GM12891 (cell line): ENCODE measurements around the gene MBNL3. TPM values are rescaled to one million over a fixed set of nuclear protein-coding genes. Genes with fewer than 3 reads are reported as not detected.

Source experiments
- DNase-seq: peaks from one replicate; pipeline ENCODE4 v3.0.0; 2011; ENCODE audit warnings: low spot score; ENCODE audit not compliant: insufficient read length
- FAIRE-seq: peaks from 2 replicates; lab custom pipeline; 2011; peaks lifted over from hg19 to GRCh38; lab: Jason Lieb, UNC
- PAX5 ChIP-seq: IDR thresholded peaks from 2 replicates; pipeline ENCODE4 v1.6.1; 2011; ENCODE audit warnings: low read length, moderate library complexity, mild to moderate bottlenecking; ENCODE audit not compliant: insufficient read depth, severe bottlenecking
- POLR2A ChIP-seq: IDR thresholded peaks from 2 replicates; pipeline ENCODE4 v1.6.1; 2011; ENCODE audit warnings: low read depth, low read length, control low read depth
- POLR2AphosphoS5 ChIP-seq: IDR thresholded peaks from 2 replicates; pipeline ENCODE4 v1.6.1; 2011; ENCODE audit warnings: low read depth, low read length, control low read depth
- POU2F2 ChIP-seq: IDR thresholded peaks from 2 replicates; pipeline ENCODE4 v1.6.1; 2011; ENCODE audit warnings: low read depth, mild to moderate bottlenecking, control low read depth, low read length, moderate library complexity
- SPI1 ChIP-seq: IDR thresholded peaks from 2 replicates; pipeline ENCODE4 v1.6.1; 2011; ENCODE audit warnings: low read depth, low read length, control low read depth
- TAF1 ChIP-seq: IDR thresholded peaks from 2 replicates; pipeline ENCODE4 v1.6.1; 2011; ENCODE audit warnings: low read depth, low read length, control low read depth
- polyA plus RNA-seq: library from polyadenylated mRNA; unstranded; fragments of >200 nt; gene quantifications from one replicate; pipeline ENCODE4 v1.2.1, GENCODE V29; 2012; ENCODE audit warnings: low read depth, missing spikeins, inconsistent platforms; ENCODE audit not compliant: missing spikeins

Gene MBNL3
- polyA plus RNA-seq: 4.9 TPM

- TF ChIP-seq SPI1: no peak
- TF ChIP-seq POLR2AphosphoS5: peak; percentile 37; the same call in 1 of the 2 replicates
- no peak for TF ChIP-seq POU2F2
- TF ChIP-seq TAF1: peak; percentile 57
- 0 out of 2 replicates have a peak, but pooled peaks have one; percentile 12 for TF ChIP-seq POLR2A
- TF ChIP-seq PAX5: no peak
- peak; percentile 87 for FAIRE-seq
- peak; percentile 9 for DNase-seq
Measured at GRCh38 chrX:132488819-132489577, at the start of gene MBNL3. TSS of gene MBNL3 (minus strand) at chrX:132489038. CDS start at chrX:132439611, 49,427 bp downstream.

DNA sequence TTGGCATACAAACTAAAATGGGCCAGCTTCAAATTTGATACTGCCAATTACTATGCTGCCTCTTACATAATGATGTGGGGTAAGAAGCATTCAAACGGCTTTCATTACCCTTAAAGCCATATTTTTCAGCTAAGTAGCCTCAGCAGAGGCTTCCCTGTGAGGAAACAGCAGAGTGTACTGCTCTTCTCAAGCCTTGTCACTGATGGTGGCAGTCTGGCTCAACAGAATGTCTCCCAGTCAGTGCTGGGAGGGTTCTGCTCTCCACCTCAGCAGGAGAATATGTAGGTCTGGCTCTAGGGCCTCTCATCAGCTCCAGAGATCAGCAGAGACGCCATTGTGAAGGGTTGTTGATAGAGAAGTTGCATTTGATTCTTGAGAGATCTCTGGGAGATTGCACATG is 44.6 kb upstream of the MBNL3 start:
- no peak for DNase-seq
- no peak for FAIRE-seq
- TF ChIP-seq POU2F2 (no peak), POLR2A (no peak), SPI1 (no peak), TAF1 (no peak), PAX5 (no peak), POLR2AphosphoS5 (no peak)

GRCh38 chrX:132532913-132533312 is 44.1 kb upstream of the MBNL3 start:
- no peak for TF ChIP-seq TAF1
- no peak for TF ChIP-seq POU2F2
- TF ChIP-seq POLR2AphosphoS5: no peak
- TF ChIP-seq PAX5: no peak
- no peak for TF ChIP-seq POLR2A
- TF ChIP-seq SPI1: no peak
- DNase-seq (no peak), FAIRE-seq (peak; percentile 70)

DNA sequence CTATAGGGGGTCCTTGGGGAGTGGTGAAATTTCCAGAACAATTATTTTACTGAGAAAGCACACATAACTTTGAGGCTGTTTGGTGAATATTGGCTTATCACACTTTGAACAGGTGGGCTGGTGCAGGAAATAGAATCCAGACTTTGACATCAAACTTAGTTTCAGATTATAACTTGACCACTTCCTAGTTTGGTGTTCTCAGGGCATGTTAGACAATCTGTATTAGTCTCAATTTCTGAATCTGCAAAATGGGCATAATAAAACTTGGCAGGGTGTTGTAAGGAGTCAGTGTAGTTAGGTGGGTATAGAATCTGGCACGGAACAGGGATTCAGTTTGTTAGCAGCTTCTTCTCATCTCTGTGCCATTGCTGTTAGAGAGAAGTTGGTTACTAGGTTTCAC is 43.3 kb upstream of the MBNL3 start:
- FAIRE-seq (peak; percentile 23), DNase-seq (no peak)
- TF ChIP-seq POLR2A (no peak), POLR2AphosphoS5 (no peak), PAX5 (no peak), SPI1 (no peak), POU2F2 (no peak), TAF1 (no peak)

DNA sequence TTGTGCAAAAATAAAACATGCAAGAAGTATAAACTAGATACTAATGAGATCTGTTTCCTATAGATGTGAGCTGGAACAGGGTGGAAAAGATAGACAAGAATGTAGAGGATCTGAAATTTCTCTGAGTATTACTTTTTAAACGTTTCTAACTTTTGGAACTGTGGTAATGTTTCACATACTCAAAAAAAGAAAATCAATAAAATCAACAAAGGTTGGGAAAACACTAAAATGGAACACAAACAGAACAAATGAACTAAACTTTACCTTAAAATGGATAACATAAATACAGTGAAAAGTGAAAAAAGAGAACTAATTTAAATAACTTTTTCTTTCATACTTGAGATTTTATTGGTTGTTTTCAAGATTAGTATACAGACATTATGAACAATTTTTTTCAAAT is 32.0 kb upstream of the MBNL3 start:
- FAIRE-seq (no peak), DNase-seq (no peak)
- no peak for TF ChIP-seq TAF1
- TF ChIP-seq SPI1: no peak
- TF ChIP-seq POU2F2: no peak
- TF ChIP-seq PAX5: no peak
- TF ChIP-seq POLR2A: no peak
- TF ChIP-seq POLR2AphosphoS5: no peak

DNA sequence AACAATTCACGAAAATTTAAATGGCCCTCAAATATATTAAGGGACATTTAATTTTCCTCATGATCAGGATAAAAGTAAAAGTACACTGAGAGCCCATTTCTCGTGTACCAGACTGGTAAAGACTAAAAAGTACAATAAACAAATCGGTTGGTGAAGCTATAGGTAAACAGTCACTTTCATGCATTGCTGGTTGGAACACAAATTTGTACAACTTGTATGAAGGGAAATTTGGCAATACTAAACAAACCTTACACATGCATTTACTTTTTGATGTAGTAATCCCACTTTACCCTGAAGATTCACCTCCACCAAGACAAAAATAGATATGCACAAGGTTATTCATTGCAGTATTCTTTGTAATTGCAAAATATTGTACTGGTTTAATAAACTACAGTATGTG is 31.4 kb upstream of the MBNL3 start:
- no peak for TF ChIP-seq SPI1
- TF ChIP-seq PAX5: no peak
- no peak for TF ChIP-seq POU2F2
- no peak for TF ChIP-seq POLR2AphosphoS5
- no peak for TF ChIP-seq POLR2A
- no peak for TF ChIP-seq TAF1
- no peak for DNase-seq
- FAIRE-seq: no peak

- FAIRE-seq (no peak), DNase-seq (no peak)
- TF ChIP-seq SPI1 (no peak), TAF1 (no peak), POLR2AphosphoS5 (no peak), PAX5 (no peak), POLR2A (no peak), POU2F2 (no peak)
Measured at GRCh38 chrX:132518401-132518800, 29.6 kb upstream of the MBNL3 start.

DNA sequence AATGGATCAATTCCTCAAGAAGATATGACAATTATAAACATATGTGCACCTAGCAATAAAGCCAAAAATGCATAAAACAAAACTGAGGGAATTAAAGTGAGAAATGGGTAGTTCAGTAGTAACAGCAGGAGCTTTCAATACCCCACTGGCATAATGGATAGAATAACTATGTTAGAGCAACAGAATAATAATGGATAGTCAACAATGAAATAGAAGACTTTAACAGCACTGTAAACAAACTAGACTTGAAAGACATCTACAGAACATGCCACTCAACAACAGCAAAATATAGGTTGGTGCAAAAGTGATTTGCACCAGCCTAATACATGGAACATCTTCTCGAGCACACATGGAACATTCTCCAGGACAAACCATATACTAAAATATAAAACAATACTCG is 20.0 kb upstream of the MBNL3 start:
- no peak for FAIRE-seq
- no peak for DNase-seq

GRCh38 chrX:132505116-132505515 is 16.3 kb upstream of the MBNL3 start:
- DNase-seq: no peak

More for the DNA sequence above, 20.0 kb upstream of the MBNL3 start:
- no peak for TF ChIP-seq SPI1
- no peak for TF ChIP-seq TAF1
- no peak for TF ChIP-seq POLR2A
- TF ChIP-seq POLR2AphosphoS5: no peak
- TF ChIP-seq PAX5: no peak
- no peak for TF ChIP-seq POU2F2

More at GRCh38 chrX:132505116-132505515, 16.3 kb upstream of the MBNL3 start:
- no peak for FAIRE-seq
- TF ChIP-seq POLR2AphosphoS5 (no peak), POLR2A (no peak), SPI1 (no peak), TAF1 (no peak), PAX5 (no peak), POU2F2 (no peak)
